Astrocyte (in vitro differentiated cells and primary cell): ENCODE results near the gene GRID2. TPM values are rescaled to one million over a fixed set of nuclear protein-coding genes. Genes with fewer than 3 reads are reported as not detected.

Source experiments
- DNase-seq: peaks from one replicate; pipeline ENCODE4 v3.0.0-alpha.2; 2010; ENCODE audit warnings: low read depth
- FAIRE-seq: peaks from 2 replicates; lab custom pipeline; 2011; peaks lifted over from hg19 to GRCh38; lab: Jason Lieb, UNC
- H2AFZ ChIP-seq: 2 replicates; pipeline ENCODE4 v1.6.0; 2012; ENCODE audit warnings: low read depth, low read length, inconsistent platforms
- H3K27ac ChIP-seq: 2 replicates; pipeline ENCODE4 v1.5.1; 2011; ENCODE audit warnings: low read depth, low read length, inconsistent platforms
- H3K27me3 ChIP-seq: 2 replicates; pipeline ENCODE4 v1.6.0; 2011; ENCODE audit warnings: low read length, inconsistent platforms; ENCODE audit not compliant: insufficient read depth
- H3K36me3 ChIP-seq: 2 replicates; pipeline ENCODE4 v1.5.1; 2011; ENCODE audit warnings: low read length, inconsistent platforms; ENCODE audit not compliant: insufficient read depth
- H3K4me1 ChIP-seq: 2 replicates; pipeline ENCODE4 v1.5.1; 2011; ENCODE audit warnings: low read length, inconsistent platforms; ENCODE audit not compliant: insufficient read depth
- H3K4me2 ChIP-seq: 2 replicates; pipeline ENCODE4 v1.6.0; 2012; ENCODE audit warnings: low read length, inconsistent platforms
- H3K4me3 ChIP-seq: 2 replicates; pipeline ENCODE4 v1.5.1; 2011; ENCODE audit warnings: low read depth, mild to moderate bottlenecking, low read length, inconsistent platforms; ENCODE audit not compliant: insufficient read depth
- H3K79me2 ChIP-seq: 2 replicates; pipeline ENCODE4 v1.6.0; 2012; ENCODE audit warnings: mild to moderate bottlenecking, low read length, inconsistent platforms; ENCODE audit not compliant: insufficient read depth
- H3K9ac ChIP-seq: 2 replicates; pipeline ENCODE4 v1.6.0; 2012; ENCODE audit warnings: mild to moderate bottlenecking, low read length, inconsistent platforms
- H3K9me3 ChIP-seq: 2 replicates; pipeline ENCODE4 v1.5.1; 2012; ENCODE audit warnings: low read depth, mild to moderate bottlenecking, low read length, inconsistent platforms; ENCODE audit not compliant: insufficient read depth
- H4K20me1 ChIP-seq: 2 replicates; pipeline ENCODE4 v1.6.0; 2012; ENCODE audit warnings: low read length, inconsistent platforms; ENCODE audit not compliant: insufficient read depth
- H3K27ac Mint-ChIP-seq: one replicate; pipeline ENCODE4 v1.8.0; 2021; ENCODE audit warnings: mild to moderate bottlenecking, mixed read lengths; ENCODE audit not compliant: unreplicated experiment
- H3K27me3 Mint-ChIP-seq: one replicate; pipeline ENCODE4 v1.8.0; 2021; ENCODE audit warnings: low read depth, mixed read lengths; ENCODE audit not compliant: unreplicated experiment
- H3K36me3 Mint-ChIP-seq: one replicate; pipeline ENCODE4 v1.8.0; 2021; ENCODE audit warnings: low read depth, mixed read lengths; ENCODE audit not compliant: unreplicated experiment
- H3K4me1 Mint-ChIP-seq: one replicate; pipeline ENCODE4 v1.8.0; 2021; ENCODE audit warnings: low read depth, mixed read lengths; ENCODE audit not compliant: unreplicated experiment
- H3K4me3 Mint-ChIP-seq: one replicate; pipeline ENCODE4 v1.8.0; 2021; ENCODE audit warnings: mild to moderate bottlenecking, moderate library complexity, mixed read lengths; ENCODE audit not compliant: unreplicated experiment
- H3K9me3 Mint-ChIP-seq: one replicate; pipeline ENCODE4 v1.8.0; 2021; ENCODE audit warnings: mild to moderate bottlenecking, mixed read lengths; ENCODE audit not compliant: unreplicated experiment
- EZH2 ChIP-seq: IDR thresholded peaks from 2 replicates; pipeline ENCODE4 v1.6.1; 2012; ENCODE audit warnings: mild to moderate bottlenecking, low read length, inconsistent platforms; ENCODE audit not compliant: insufficient read depth
- total RNA-seq: library from RNA; stranded (reverse); gene quantifications from 2 replicates; pipeline ENCODE4 v1.2.1, GENCODE V29; 2021
- TF ChIP-seq, protein P1 (sequence below): IDR thresholded peaks from 2 replicates; pipeline ENCODE4 v1.5.1; 2011; ENCODE audit warnings: low read depth, mild to moderate bottlenecking, inconsistent platforms, low read length, moderate library complexity; ENCODE audit not compliant: insufficient read depth

GRID2 gene
- total RNA-seq, 1 donor from 2014 or later, result 0.14 TPM

GRCh38 chr4:92305878-92306520 lies 2.2 kb downstream of the GRID2 start:
- FAIRE-seq (no peak), DNase-seq (no peak)
- no peaks in the 10 kb centered on the region for H3K9me3 Mint-ChIP-seq
- peaks cover 29% of the 10 kb centered on the region for H3K27me3 Mint-ChIP-seq
- Histone ChIP-seq H2AFZ (peak overlapping the region; percentile 72), H3K9ac (peak overlapping the region; percentile 10), H3K27me3 (peaks cover 31% of the 10 kb centered on the region), H3K36me3 (no peaks in the 10 kb centered on the region), H4K20me1 (no peaks in the 10 kb centered on the region), H3K4me1 (peaks cover 16% of the 10 kb centered on the region), H3K27ac (no peak overlapping the region), H3K4me2 (peak overlapping the region; percentile 96), H3K4me3 (peak overlapping the region; percentile 59), H3K79me2 (no peaks in the 10 kb centered on the region), H3K9me3 (no peaks in the 10 kb centered on the region)
- peaks cover 5% of the 10 kb centered on the region for H3K4me1 Mint-ChIP-seq
- no peaks in the 10 kb centered on the region for H3K36me3 Mint-ChIP-seq
- H3K27ac Mint-ChIP-seq, result no peak overlapping the region
- H3K4me3 Mint-ChIP-seq, result peak overlapping the region; percentile 81
- TF ChIP-seq, protein P1, sequence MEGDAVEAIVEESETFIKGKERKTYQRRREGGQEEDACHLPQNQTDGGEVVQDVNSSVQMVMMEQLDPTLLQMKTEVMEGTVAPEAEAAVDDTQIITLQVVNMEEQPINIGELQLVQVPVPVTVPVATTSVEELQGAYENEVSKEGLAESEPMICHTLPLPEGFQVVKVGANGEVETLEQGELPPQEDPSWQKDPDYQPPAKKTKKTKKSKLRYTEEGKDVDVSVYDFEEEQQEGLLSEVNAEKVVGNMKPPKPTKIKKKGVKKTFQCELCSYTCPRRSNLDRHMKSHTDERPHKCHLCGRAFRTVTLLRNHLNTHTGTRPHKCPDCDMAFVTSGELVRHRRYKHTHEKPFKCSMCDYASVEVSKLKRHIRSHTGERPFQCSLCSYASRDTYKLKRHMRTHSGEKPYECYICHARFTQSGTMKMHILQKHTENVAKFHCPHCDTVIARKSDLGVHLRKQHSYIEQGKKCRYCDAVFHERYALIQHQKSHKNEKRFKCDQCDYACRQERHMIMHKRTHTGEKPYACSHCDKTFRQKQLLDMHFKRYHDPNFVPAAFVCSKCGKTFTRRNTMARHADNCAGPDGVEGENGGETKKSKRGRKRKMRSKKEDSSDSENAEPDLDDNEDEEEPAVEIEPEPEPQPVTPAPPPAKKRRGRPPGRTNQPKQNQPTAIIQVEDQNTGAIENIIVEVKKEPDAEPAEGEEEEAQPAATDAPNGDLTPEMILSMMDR, result no peak
- no peak for TF ChIP-seq EZH2

- peaks cover 5% of the 10 kb centered on the region for H3K4me1 Mint-ChIP-seq
- peaks cover 16% of the 10 kb centered on the region for H3K4me1 ChIP-seq
- H3K4me3 ChIP-seq, result no peak overlapping the region
- no peak overlapping the region for H3K4me3 Mint-ChIP-seq
- no peaks in the 10 kb centered on the region for H3K36me3 Mint-ChIP-seq
- DNase-seq (no peak), FAIRE-seq (no peak)
- H4K20me1 ChIP-seq, result no peaks in the 10 kb centered on the region
- H3K36me3 ChIP-seq, result no peaks in the 10 kb centered on the region
- H2AFZ ChIP-seq, result no peak overlapping the region
- H3K27me3 ChIP-seq, result peaks cover 31% of the 10 kb centered on the region
- peaks cover 26% of the 10 kb centered on the region for H3K27me3 Mint-ChIP-seq
- TF ChIP-seq, protein P1, result no peak
- TF ChIP-seq EZH2, result no peak
- no peak overlapping the region for H3K4me2 ChIP-seq
- H3K9me3 Mint-ChIP-seq, result no peaks in the 10 kb centered on the region
- no peak overlapping the region for H3K9ac ChIP-seq
- H3K9me3 ChIP-seq, result no peaks in the 10 kb centered on the region
- H3K79me2 ChIP-seq, result no peaks in the 10 kb centered on the region
- H3K27ac ChIP-seq, result no peak overlapping the region
- H3K27ac Mint-ChIP-seq, result no peak overlapping the region
These were observed 3.4 kb downstream of the GRID2 start for GRCh38 chr4:92307181-92307580.

DNA sequence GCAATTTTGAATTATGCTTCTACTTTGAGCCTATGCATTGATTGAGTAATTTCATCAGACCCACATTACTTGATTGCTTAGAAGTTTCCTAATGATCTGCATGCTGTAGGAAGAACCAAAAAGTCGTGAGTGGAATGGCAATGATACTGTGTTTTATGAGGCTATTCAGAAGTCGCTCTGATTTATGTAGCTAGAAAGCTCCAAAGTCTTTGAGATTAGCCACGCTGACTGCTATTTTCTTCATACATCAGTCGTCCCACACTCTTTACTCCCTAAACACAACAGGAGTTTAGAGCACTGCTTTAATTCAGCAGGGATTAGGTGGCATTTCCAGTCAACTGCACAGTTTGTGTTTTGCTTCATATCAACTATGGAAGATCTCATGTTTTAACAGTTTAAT lies 4.1 kb downstream of the GRID2 start:
- H3K4me3 Mint-ChIP-seq, result no peak overlapping the region
- H3K4me1 Mint-ChIP-seq, result peaks cover 5% of the 10 kb centered on the region
- H3K36me3 ChIP-seq, result no peaks in the 10 kb centered on the region
- no peak overlapping the region for H3K27ac ChIP-seq
- H3K9ac ChIP-seq, result no peak overlapping the region
- H3K4me3 ChIP-seq, result no peak overlapping the region
- TF ChIP-seq EZH2, result no peak
- TF ChIP-seq, protein P1, result no peak
- peaks cover 16% of the 10 kb centered on the region for H3K4me1 ChIP-seq
- no peaks in the 10 kb centered on the region for H4K20me1 ChIP-seq
- no peak overlapping the region for H3K27ac Mint-ChIP-seq
- H3K9me3 Mint-ChIP-seq, result no peaks in the 10 kb centered on the region
- peaks cover 24% of the 10 kb centered on the region for H3K27me3 ChIP-seq
- DNase-seq (no peak), FAIRE-seq (no peak)
- H3K36me3 Mint-ChIP-seq, result no peaks in the 10 kb centered on the region
- H3K79me2 ChIP-seq, result no peaks in the 10 kb centered on the region
- H3K27me3 Mint-ChIP-seq, result peaks cover 20% of the 10 kb centered on the region
- H3K4me2 ChIP-seq, result no peak overlapping the region
- H3K9me3 ChIP-seq, result no peaks in the 10 kb centered on the region
- H2AFZ ChIP-seq, result no peak overlapping the region
